Dendritic cell treated with granulocyte-macrophage colony-stimulating factor and Interleukin-4, amounts not matched to agents 40 ng/mL and 50 ng/mL, for 4 days (primary cell): Measurements from ENCODE around the gene POLR2J.
"Not testable (repeated sequence)": the region's sequence is repeated elsewhere in the genome, so short reads cannot be mapped to it uniquely, and the experiment has no call there.

ENCODE experiments used
- H3K27ac Mint-ChIP-seq: one replicate; pipeline ENCODE4 v1.8.0; 2022; ENCODE audit warnings: mild to moderate bottlenecking, mixed read lengths
- H3K27me3 Mint-ChIP-seq: one replicate; pipeline ENCODE4 v1.8.0; 2022; ENCODE audit warnings: mild to moderate bottlenecking, mixed read lengths
- H3K36me3 Mint-ChIP-seq: one replicate; pipeline ENCODE4 v1.8.0; 2022; ENCODE audit warnings: low read depth, mixed read lengths
- H3K4me1 Mint-ChIP-seq: one replicate; pipeline ENCODE4 v1.8.0; 2022; ENCODE audit warnings: low read depth, mixed read lengths
- H3K4me3 Mint-ChIP-seq: one replicate; pipeline ENCODE4 v1.8.0; 2022; ENCODE audit warnings: mild to moderate bottlenecking, moderate library complexity, mixed read lengths
- H3K9me3 Mint-ChIP-seq: one replicate; pipeline ENCODE4 v1.8.0; 2022; ENCODE audit warnings: mixed read lengths
- intact Hi-C: fragments of 100-400 bp; cut with micrococcal nuclease; formaldehyde crosslinking; loops from one replicate; pipeline ENCODE4 v1.15.0; 2022

The POLR2J gene

GRCh38 chr7:102507410-102508088 lies 28.8 kb upstream of the POLR2J start:
- not testable (repeated sequence) for H3K27ac Mint-ChIP-seq, H3K27me3 Mint-ChIP-seq

GRCh38 chr7:102505298-102506185 lies 26.8 kb upstream of the POLR2J start:
- H3K4me1 Mint-ChIP-seq, H3K27ac Mint-ChIP-seq, H3K9me3 Mint-ChIP-seq, H3K27me3 Mint-ChIP-seq, intact Hi-C loops, H3K4me3 Mint-ChIP-seq, H3K36me3 Mint-ChIP-seq: not testable (repeated sequence)

More at GRCh38 chr7:102507410-102508088, 28.8 kb upstream of the POLR2J start:
- intact Hi-C loops, H3K9me3 Mint-ChIP-seq, H3K36me3 Mint-ChIP-seq, H3K4me3 Mint-ChIP-seq, H3K4me1 Mint-ChIP-seq: not testable (repeated sequence)

GRCh38 chr7:102503141-102503540 lies 24.4 kb upstream of the POLR2J start:
- intact Hi-C loops, H3K9me3 Mint-ChIP-seq, H3K27me3 Mint-ChIP-seq, H3K27ac Mint-ChIP-seq, H3K4me3 Mint-ChIP-seq, H3K4me1 Mint-ChIP-seq: not testable (repeated sequence)
- peaks cover 11% of the 10 kb centered on the region for H3K36me3 Mint-ChIP-seq

- H3K36me3 Mint-ChIP-seq, H3K27ac Mint-ChIP-seq, intact Hi-C loops, H3K4me1 Mint-ChIP-seq, H3K4me3 Mint-ChIP-seq, H3K9me3 Mint-ChIP-seq, H3K27me3 Mint-ChIP-seq: not testable (repeated sequence)
Observed at GRCh38 chr7:102498321-102498720, 19.6 kb upstream of the POLR2J start.

GRCh38 chr7:102497308-102497707 lies 18.6 kb upstream of the POLR2J start:
- H3K9me3 Mint-ChIP-seq, H3K27ac Mint-ChIP-seq, H3K4me1 Mint-ChIP-seq, H3K4me3 Mint-ChIP-seq, H3K36me3 Mint-ChIP-seq, H3K27me3 Mint-ChIP-seq, intact Hi-C loops: not testable (repeated sequence)

- H3K27ac Mint-ChIP-seq, H3K4me1 Mint-ChIP-seq, H3K9me3 Mint-ChIP-seq, H3K27me3 Mint-ChIP-seq, H3K4me3 Mint-ChIP-seq, intact Hi-C loops, H3K36me3 Mint-ChIP-seq: not testable (repeated sequence)
Observed at GRCh38 chr7:102496861-102497260, 18.1 kb upstream of the POLR2J start.

- H3K27me3 Mint-ChIP-seq, intact Hi-C loops, H3K4me3 Mint-ChIP-seq, H3K9me3 Mint-ChIP-seq, H3K27ac Mint-ChIP-seq, H3K4me1 Mint-ChIP-seq, H3K36me3 Mint-ChIP-seq: not testable (repeated sequence)
Observed at GRCh38 chr7:102494473-102495149, 15.9 kb upstream of the POLR2J start.

GRCh38 chr7:102494026-102494425 lies 15.3 kb upstream of the POLR2J start:
- intact Hi-C loops, H3K9me3 Mint-ChIP-seq, H3K4me3 Mint-ChIP-seq: not testable (repeated sequence)

GRCh38 chr7:102493220-102493935 lies 14.7 kb upstream of the POLR2J start:
- H3K4me1 Mint-ChIP-seq, H3K36me3 Mint-ChIP-seq, intact Hi-C loops, H3K27me3 Mint-ChIP-seq, H3K9me3 Mint-ChIP-seq, H3K27ac Mint-ChIP-seq, H3K4me3 Mint-ChIP-seq: not testable (repeated sequence)

More at GRCh38 chr7:102494026-102494425, 15.3 kb upstream of the POLR2J start:
- not testable (repeated sequence) for H3K36me3 Mint-ChIP-seq, H3K27me3 Mint-ChIP-seq, H3K4me1 Mint-ChIP-seq, H3K27ac Mint-ChIP-seq

GRCh38 chr7:102490529-102491075 lies 11.9 kb upstream of the POLR2J start:
- H3K27ac Mint-ChIP-seq, H3K9me3 Mint-ChIP-seq, intact Hi-C loops, H3K4me3 Mint-ChIP-seq, H3K36me3 Mint-ChIP-seq, H3K27me3 Mint-ChIP-seq, H3K4me1 Mint-ChIP-seq: not testable (repeated sequence)

GRCh38 chr7:102484317-102484716 lies 5.6 kb upstream of the POLR2J start:
- H3K36me3 Mint-ChIP-seq, H3K9me3 Mint-ChIP-seq, H3K4me3 Mint-ChIP-seq, H3K4me1 Mint-ChIP-seq, H3K27me3 Mint-ChIP-seq, H3K27ac Mint-ChIP-seq, intact Hi-C loops: not testable (repeated sequence)

- H3K4me3 Mint-ChIP-seq, H3K9me3 Mint-ChIP-seq, H3K27me3 Mint-ChIP-seq, H3K36me3 Mint-ChIP-seq, intact Hi-C loops, H3K4me1 Mint-ChIP-seq, H3K27ac Mint-ChIP-seq: not testable (repeated sequence)
Observed at GRCh38 chr7:102481962-102482361, 3.2 kb upstream of the POLR2J start.

- H3K4me3 Mint-ChIP-seq, result not testable (repeated sequence)
Observed at GRCh38 chr7:102479982-102480637, 1.4 kb upstream of the POLR2J start.

More at GRCh38 chr7:102479982-102480637, 1.4 kb upstream of the POLR2J start:
- intact Hi-C loops, H3K27me3 Mint-ChIP-seq, H3K9me3 Mint-ChIP-seq, H3K4me1 Mint-ChIP-seq, H3K36me3 Mint-ChIP-seq: not testable (repeated sequence)
- peak overlapping the region; percentile 50 for H3K27ac Mint-ChIP-seq
